K562 (cell line): ENCODE measurements around the gene SERTAD3.

Experiments
- CTCF ChIP-seq, 3 experiments: IDR thresholded peaks in 2 of 3; conservative IDR thresholded peaks in 1 of 3; 2 replicates each; pipeline ENCODE4 v1.5.1; 2011 to 2012; ENCODE audit warnings: low read length in 3 of 3, mild to moderate bottlenecking in 3 of 3, control low read depth in 2 of 3, improper control_type of control experiment in 1 of 3, inconsistent platforms in 1 of 3, low read depth in 1 of 3, mixed read lengths in 1 of 3, moderate library complexity in 1 of 3; ENCODE audit not compliant: insufficient read depth in 2 of 3
- EP300 ChIP-seq: IDR thresholded peaks from 2 replicates; pipeline ENCODE4 v1.6.1; 2012; ENCODE audit warnings: low read length, improper control_type of control experiment
- IRF9 ChIP-seq: fragments of 450-650 bp; IDR thresholded peaks from 2 replicates; pipeline ENCODE4 v1.6.1; 2016; ENCODE audit warnings: missing biosample characterization, missing genetic modification characterization
- JUNB ChIP-seq: fragments of 450-650 bp; formaldehyde crosslinking; conservative IDR thresholded peaks from 2 replicates; pipeline ENCODE4 v1.4.0; 2020; ENCODE audit warnings: mild to moderate bottlenecking
- KLF6 ChIP-seq: fragments of 250-450 bp; sonication (Bioruptor Pico); IDR thresholded peaks from 2 replicates; pipeline ENCODE4 v1.4.0; 2020; ENCODE audit warnings: mild to moderate bottlenecking, moderate library complexity, borderline replicate concordance
- NELFE ChIP-seq: IDR thresholded peaks from 2 replicates; pipeline ENCODE4 v1.6.1; 2011; ENCODE audit warnings: mild to moderate bottlenecking; ENCODE audit not compliant: insufficient read depth, insufficient read length
- NFIC ChIP-seq: fragments of 450-650 bp; IDR thresholded peaks from 2 replicates; pipeline ENCODE4 v1.6.1; 2017; ENCODE audit warnings: mild to moderate bottlenecking, inconsistent platforms
- SAFB2 ChIP-seq: fragments of 200-400 bp; formaldehyde crosslinking; IDR thresholded peaks from 2 replicates; pipeline ENCODE4 v1.6.1; 2018; ENCODE audit warnings: borderline replicate concordance, low read length, low read depth, moderate library complexity; ENCODE audit not compliant: severe bottlenecking
- ZNF408 ChIP-seq: fragments of 250-450 bp; sonication (Bioruptor Pico); IDR thresholded peaks from 2 replicates; pipeline ENCODE4 v1.4.0; 2020; ENCODE audit warnings: low read depth, mild to moderate bottlenecking, moderate library complexity

DNA sequence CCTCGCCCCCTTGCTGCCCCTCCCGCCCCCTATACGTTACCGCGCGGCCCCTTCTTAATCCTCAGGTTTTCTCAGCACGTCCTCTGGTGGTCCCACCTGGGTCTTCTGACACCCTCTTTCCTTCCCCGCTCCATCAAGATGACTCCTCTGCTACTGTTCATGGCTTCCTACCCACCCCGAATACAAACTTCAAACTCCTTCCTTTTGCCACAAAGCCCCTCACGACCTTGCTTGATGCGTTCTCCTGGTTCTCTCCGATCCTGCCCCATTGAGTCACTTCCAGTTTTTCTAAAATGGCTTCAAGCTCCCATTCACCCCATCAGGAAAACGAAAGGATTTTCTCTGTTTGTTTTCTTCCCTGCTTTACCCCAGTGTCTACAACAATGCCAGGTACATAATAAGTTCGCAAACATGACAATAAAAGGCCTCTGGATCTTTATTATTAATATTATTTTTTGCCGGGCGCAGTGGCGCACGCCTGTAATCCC lies 734 bp upstream of the SERTAD3 start:
- no peak for TF ChIP-seq ZNF408 (CRISPR knock-in tag)
- TF ChIP-seq KLF6, result no peak
- TF ChIP-seq IRF9 (tag), result no peak
- no peak for TF ChIP-seq NELFE
- TF ChIP-seq JUNB (CRISPR knock-in tag), result no peak
- no peak for TF ChIP-seq SAFB2
- TF ChIP-seq NFIC, result no peak
- no peak for TF ChIP-seq EP300
- peak; percentile 29 to 63 (median 60); a peak in 5 of 6 replicates for TF ChIP-seq CTCF (IDR thresholded peaks at IDR 0.05 in 2 of 3, conservative IDR thresholded peaks at IDR 0.05 in 1 of 3; ENCODE audit: insufficient read depth in 2 of 3, low read depth in 1 of 3, low read length in 3 of 3)
